GM18508 (cell line): ENCODE results near the gene HELLS.
A peak's percentile ranks its signal among the peaks of the same experiment; 100 is the strongest.
"Not testable (repeated sequence)": the region's sequence is repeated elsewhere in the genome, so short reads cannot be mapped to it uniquely, and the experiment has no call there.

ENCODE experiments used
- ATAC-seq: cut with Tn5 transposase; IDR thresholded peaks from one replicate; pipeline ENCODE4 v1.9.1; 2021; ENCODE audit warnings: moderate number of reproducible peaks; ENCODE audit not compliant: insufficient read depth, unreplicated experiment

The HELLS gene

DNA sequence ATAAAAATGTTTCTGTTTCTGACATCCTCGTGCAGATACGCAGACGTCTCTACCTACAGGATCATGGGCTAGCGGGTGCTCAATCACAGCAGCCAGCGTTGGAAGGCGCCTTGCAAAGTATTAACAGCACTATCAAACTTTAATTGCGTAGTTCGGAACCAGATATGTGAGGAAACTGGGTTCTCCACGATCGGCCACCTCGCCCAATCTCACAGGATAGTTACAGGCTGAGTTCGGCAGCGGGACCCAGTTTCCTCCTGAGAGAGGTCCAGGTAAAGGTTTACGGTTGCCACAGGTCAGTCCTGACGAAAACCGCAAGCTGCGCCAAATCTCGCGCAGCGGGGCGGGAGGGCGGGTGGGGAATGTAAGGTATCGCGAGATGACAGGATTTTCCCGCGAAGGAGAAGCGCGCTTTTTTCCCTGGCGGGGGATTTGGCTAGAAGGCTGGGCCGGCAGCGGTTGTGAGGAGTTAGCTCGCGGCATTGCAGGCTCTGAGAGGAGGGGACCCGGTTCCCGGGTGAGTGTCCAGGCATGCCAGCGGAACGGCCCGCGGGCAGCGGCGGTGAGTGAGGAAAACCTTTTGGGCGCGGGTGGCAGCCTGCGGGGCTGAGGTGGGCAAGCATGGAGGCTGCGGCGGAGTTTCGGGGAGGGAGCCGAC, at the start of gene HELLS:
Gene HELLS, plus strand, starts transcription at position 398 of the 658 bp plus-strand sequence. Its CDS starts 134 bp downstream, at position 532.
- peak; percentile 56 for ATAC-seq

DNA sequence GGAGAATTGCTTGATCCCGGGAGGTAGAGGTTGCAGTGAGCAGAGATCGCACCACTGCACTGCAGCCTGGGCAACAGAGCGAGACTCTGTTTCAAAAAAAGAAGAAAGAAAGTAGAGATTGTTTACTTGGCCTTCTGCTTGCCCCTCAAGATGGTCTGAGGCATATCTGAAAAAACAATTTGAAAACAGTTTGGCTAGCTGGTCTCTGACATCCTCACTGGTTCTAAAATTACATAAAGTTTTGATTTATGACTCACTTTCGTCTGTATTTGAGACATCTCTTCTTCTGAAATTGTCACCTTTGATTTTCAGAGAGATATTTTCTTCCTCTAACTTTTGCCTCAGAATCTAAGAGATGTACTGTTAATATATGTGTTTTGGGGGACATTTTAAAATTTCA, 49.6 kb upstream of the HELLS start:
- ATAC-seq, result no peak

DNA sequence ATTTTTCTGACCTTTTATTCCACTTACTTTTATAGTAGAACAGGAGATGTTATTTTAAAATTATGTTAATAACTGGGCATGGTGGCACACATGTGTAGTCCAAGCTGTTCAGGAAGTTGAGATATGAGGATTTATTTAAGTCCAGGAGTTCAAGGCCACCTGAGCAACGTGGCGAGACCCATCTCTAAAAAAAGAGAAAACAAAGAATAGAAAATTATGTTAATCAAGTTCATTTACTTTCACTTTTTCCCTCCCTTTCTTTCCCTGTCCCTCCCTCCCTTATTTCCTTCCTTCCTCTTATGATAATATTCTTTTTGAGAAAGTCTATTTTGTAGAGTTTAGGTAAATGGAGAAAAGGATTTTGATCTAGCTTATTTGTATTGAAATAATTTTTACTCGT, 48.9 kb upstream of the HELLS start:
- no peak for ATAC-seq

DNA sequence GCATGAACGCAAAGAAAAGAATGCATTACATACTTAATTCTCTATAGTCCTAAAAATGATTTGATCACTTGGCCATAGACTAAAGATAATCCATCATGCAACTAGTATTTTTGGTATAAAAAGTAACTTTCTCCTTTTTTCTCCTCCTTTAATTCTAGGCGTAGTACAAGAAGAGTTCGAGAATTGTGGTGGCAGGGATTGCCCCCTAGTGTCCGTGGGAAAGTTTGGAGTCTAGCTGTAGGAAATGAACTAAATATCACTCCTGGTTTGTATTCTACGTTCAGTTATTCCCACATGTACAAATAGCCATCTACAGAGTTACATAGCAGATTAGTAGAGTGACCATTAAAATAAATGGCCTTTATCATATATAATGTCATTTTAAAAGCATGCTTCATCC, 45.5 kb upstream of the HELLS start:
- ATAC-seq, result no peak

DNA sequence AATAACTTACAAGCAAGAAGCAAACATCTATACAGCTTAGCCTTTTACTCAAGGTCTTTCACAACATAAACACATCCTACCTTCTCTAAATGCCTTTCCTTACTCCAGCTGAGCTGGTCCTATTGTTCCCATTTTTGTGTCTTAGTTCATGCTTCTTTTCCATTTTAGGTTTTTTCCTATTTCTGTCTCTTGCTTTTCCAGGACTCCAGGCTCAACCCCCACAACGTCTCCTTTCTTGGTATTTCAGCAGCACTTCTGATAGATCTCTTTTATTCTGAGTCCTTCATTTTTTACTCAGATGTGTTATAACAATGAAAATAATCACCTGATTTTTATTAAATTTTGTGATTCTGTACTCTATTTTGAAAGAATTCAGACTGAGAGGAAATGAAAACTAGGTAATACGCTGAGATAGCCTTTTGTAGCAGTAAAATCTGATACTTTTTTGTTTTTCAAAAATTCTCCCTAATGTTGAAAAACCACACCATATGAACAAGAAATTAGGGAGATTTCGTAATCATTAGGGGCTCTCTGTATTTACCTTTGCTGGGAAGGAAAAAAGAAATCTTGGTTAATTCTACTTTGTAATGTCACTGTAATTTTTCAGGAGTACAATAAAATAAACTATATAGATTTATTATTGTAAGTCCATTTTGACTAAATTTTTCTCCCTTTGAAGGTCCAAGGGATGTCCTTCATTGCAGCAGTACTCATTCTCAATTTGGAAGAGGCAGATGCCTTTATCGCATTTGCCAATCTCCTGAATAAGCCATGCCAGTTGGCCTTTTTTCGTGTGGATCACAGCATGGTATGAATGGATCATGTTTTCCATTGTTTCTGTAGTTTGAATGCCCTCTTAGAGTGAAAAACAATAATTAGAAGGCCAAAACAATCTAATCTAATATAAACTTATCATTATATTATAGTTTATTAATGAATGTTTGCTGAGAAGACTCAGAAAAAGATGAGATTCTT, 24.0 kb upstream of the HELLS start:
- no peak for ATAC-seq

DNA sequence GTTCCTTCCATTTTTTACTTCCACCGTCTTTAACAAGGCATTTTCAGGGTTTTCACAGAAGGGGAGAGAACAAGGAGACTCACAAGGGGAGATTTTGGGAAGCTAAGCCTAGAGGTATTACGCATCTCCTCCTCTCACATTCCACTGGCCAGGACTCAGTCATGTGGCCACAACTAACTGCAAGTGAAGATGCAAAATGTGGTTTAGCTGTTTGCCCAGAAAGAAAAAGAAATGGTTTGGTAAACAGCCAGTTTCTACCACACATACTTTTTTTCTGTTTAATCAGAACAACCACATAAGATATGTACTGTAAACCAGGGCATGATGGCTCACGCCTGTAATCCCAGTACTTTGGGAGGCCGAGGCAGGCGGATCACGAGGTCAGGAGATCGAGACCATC, 21.4 kb upstream of the HELLS start:
- ATAC-seq, result no peak

DNA sequence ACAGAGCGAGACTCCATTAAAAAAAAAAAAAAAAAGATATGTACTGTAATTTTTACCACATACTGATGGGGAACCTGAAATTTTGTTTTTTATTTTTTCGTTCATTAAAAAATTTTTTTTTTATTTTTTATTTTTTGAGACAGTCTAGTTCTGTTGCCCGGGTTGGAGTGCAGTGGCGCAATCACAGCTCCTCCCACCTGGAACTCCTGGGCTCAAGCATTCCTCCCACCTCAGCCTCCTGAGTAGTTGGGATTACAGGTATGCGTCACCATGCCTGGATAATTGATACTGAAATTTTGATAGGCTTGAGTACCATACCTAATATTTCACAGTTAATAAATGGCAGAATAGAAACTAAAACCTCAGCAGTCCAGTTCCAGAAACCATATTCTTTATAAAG, 20.9 kb upstream of the HELLS start:
- ATAC-seq, result no peak

DNA sequence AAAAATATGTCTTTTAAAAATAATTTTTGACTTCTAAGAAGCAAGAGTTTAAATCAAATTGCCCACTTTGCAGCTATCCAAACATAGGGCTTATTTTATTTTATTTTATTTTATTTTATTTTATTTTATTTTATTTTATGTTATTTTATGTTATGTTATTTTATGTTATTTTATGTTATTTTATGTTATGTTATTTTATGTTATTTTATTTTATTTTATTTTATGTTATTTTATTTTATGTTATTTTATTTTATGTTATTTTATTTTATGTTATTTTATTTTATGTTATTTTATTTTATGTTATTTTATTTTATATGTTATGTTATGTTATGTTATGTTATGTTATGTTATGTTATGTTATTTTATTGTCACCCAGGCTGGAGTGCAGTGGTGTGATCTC, 14.0 kb upstream of the HELLS start:
- not testable (repeated sequence) for ATAC-seq

DNA sequence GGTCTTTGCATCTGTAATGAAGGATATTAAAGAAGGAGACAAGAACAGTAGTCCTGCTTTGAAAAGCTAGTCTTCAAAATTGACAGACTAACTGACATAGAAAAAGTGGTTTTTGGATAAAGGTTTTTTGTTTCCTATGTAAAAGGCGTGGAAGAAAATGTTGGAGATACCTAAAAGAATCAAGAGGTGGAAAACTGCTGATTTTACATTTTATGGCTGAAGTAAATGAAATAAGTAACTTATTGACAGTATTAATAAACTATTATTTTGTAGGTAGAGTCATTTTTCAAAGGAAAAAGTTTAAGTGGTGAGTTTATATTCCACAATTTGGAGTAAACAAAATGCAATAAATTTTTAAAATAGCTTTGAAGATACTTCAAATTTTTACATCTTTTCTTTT, 12.6 kb upstream of the HELLS start:
- no peak for ATAC-seq

DNA sequence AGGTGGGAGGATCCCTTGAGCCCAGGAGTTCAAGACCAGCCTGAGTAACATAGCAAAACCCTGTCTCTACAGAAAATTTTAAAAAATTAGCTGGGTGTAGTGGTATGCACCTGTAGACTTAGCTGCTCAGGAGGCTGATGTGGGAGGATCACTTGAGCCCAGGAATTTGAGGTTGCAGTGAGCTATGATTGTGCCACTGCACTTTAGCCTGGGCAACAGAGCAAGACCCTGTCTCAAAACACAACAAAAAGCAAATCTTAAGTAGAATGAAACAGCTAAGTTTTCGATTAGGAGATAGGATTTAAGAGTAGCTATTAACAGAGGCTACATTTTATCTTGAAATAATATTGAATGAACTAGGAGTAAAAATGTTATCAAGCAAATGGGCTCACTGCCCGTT, 3.3 kb upstream of the HELLS start:
- not testable (repeated sequence) for ATAC-seq

DNA sequence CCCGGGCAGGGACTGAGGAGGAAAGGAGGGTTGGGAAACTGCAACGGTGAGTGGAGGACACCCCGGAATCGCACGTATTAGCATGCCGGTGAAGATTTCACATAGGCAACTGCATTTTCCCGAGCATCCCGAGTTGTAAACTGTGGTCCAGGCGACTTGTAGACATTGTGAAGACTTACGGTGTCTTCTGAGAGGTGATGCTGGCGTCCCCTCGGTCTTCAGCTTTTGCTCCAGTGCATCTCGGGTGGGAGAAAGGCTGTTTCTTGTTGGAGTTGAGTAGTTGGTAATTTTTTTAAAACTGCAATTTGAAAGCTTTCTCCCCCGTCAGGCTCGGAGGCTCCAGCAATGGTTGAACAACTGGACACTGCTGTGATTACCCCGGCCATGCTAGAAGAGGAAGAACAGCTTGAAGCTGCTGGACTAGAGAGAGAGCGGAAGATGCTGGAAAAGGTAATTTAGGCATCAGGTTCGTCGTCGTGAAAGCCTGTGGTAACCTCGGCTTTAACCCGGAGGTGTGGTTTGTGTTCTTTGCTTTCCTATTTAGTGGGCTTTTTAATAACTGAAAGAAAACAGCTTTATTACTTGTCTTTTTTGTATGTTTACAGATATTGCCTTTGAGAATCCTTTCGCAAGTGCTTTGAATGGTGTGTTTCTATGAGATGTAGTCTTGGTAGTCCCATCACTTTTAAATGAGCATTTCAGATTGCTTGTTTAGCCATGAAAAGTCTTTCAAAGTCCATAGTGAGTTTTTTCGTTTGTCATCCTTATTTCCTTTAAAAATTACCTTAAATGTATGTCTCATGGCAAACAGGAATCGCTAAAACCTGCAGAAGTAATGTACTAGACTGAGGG, 687 bp downstream of the HELLS start:
- ATAC-seq, result peak; percentile 1

DNA sequence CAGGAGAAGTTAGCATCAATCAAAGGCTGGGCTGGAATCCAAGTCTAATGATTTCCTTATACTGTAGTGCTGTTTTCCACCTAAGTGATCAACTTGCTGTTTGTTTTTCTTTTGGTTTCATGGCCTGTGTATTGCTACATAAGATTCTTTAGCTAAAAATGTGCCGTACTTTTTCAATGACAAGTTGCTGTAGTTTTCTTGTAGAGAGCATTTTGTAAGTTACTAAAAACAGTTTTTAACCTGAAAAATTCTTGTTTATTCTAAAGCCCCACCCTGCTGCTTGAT, 1.3 kb downstream of the HELLS start:
- ATAC-seq, result no peak

DNA sequence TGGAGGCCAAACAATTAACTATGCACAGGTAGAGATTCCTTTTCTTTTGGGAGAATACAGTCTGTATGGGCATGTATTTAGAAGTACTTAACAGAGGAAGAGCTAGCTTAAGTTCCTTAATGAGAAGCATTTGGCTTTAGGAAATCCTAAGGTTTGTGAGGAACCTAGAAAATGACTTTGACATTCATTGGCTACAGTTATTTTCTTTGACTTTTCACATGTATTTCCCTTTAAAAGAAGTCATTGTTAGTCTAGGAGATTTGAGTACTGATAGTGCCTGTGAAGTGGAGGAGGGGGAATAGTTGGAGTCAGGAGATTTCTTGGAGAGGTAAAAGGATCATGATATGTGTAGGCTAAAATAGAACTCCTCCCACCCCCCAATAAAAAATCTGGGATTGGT, 3.6 kb downstream of the HELLS start:
- no peak for ATAC-seq

DNA sequence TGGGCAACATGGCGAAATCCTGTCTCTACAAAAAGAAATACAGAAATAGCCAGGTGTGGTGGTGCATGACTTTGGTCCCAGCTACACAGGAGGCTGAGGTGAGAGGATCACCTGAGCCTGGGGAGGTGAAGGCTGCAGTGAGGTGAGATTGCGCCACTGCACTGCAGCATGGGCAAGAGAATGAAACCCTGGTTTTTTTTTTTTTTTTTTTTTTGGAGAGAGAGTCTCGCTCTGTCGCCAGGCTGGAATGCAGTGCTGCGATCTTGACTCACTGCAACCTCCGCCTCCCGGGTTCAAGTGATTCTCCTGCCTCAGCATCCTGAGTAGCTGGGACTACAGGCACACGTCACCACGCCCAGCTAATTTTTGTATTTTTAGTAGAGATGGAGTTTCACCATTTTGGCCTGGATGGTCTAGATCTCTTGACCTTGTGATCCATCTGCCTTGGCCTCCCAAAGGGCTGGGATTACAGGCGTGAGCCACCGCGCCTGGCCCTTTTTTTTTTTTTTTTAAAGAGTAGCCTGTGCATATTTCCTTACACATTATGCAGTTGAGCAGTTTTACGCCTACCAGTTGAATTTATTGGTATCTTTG, 22.2 kb downstream of the HELLS start:
- ATAC-seq, result not testable (repeated sequence)

DNA sequence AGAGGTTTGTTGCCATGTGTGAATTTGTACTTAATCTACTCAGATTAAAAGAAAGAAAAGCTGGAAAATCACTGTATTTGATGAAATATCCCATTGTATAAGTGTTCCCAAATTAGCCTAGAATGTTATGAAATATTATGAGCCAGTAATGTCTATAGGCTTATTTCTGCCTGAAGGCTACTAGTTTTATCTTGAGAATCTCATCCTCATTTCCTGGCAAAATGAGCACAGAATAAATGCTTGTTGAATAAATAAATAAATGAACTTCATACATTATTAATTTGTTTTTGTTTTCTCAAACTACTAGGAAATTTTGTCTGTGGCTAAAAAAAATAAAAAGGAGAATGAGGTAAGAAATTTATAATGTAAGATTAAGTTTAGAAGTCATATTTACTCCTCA, 25.5 kb downstream of the HELLS start:
- no peak for ATAC-seq

DNA sequence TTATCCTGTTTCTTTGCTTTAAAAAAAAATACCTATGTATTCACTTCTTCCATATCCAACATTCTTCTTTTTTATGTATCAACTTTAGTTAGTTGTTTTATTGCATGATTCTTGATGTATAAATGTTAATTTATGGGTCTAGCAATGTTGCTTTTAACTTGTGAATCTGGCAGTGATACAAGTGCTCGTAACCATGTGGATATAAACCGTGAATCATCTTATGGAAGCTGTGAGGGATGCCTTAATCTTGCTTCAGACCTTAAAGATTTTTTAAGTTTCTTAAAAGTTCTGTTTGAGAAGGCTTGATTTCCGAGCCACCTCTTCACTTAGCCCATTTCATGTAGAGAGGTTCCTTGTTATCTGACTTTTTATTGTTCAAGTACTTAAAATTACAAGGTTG, 25.9 kb downstream of the HELLS start:
- ATAC-seq, result no peak

DNA sequence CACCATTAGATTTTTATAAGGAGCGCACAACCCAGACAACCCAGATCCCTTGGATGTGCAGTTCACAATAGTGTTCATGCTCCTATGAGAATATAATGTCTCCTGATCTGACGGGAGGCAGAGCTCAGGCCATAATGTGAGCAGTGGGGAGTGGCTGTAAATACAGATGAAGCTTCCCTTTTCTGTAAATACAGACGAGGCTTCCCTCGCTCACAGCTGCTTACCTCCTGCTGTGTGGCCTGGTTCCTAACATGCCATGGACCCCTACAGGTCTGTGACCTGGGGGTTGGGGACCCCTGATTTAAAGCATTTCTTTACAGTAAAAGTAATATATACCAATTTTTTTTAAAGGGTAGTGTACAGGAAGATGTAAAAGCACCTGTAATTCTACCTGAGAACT, 33.2 kb downstream of the HELLS start:
- no peak for ATAC-seq

DNA sequence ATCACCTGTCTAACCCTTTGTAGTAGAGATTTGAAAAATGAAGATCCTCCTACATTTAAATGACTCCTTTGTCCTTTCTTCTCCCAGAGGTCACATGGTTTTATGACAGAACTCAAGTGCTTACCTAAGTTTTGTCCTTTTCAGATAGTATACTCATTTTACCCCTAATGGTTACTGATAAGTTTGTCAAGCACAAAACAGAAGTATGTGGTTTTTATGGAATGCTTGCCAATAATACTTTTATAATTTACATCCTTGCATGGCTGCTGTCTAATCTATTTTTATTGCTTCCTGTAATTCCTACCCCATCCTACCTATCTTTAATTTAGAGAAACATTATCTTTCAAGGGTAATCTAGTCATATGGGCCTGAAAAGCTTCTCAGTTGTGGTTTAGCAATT, 37.5 kb downstream of the HELLS start:
- no peak for ATAC-seq

DNA sequence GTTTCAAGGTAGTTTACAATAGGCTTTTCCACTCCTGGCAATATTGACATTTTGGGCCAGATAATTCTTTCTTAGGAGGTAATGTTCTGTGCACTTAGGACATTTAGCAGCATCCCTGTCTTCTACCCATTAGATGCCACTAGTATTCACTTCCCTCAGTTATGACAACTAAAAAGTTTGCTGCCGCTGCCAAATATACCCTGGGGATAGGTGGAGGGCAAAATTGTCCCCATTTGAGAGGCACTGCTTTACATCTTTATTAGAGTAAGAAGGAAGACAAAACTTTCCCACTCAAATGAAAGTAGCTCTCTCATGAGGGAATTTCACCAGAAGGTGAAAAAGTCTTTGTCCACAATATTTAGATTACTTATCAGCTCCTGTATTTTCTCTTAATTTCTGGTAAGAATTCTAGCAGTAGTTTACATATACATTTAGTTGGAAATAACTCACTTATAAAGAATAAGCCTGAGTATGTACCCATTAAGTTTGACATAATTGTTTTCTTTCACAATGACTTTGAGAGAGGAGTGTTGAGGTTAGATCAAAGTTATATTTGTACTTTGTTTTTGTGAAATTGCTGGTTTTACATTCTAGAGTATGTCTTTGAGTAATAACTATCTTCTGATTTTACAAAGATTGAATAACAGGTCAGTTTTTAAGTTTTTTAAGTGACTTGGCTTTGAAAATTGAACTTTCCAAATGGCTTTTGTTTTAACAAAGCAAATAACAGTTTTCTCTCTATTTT, 46.0 kb downstream of the HELLS start:
- ATAC-seq, result peak; percentile 83
